Measurements from ENCODE around the gene MRPS26.
"Not testable (repeated sequence)": the region's sequence is repeated elsewhere in the genome, so short reads cannot be mapped to it uniquely, and the experiment has no call there.

MRPS26 gene

DNA sequence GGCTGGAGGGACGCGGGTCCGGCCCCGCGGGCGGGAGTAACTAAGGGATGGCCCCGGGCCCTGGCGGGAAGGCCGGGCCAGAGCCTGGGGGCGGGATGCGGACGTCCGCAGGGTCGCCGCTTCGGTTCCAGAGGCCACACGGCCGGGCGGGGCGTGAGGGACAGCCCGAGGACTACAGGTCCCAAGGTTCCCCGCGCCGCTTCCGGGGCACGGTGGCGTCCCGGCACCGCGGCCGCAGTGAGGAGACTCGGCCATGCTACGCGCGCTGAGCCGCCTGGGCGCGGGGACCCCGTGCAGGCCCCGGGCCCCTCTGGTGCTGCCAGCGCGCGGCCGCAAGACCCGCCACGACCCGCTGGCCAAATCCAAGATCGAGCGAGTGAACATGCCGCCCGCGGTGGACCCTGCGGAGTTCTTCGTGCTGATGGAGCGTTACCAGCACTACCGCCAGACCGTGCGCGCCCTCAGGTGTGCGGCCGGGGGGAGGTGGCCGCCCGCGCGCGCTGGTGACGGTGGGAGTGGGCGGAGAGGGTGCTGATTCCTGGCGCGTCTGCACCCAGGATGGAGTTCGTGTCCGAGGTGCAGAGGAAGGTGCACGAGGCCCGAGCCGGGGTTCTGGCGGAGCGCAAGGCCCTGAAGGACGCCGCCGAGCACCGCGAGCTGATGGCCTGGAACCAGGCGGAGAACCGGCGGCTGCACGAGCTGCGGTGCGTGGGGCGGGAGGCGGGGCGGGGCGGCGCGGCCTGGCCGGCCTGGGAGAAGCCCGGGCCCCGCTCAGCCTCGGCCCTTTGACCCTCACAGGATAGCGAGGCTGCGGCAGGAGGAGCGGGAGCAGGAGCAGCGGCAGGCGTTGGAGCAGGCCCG is at the start of gene MRPS26:
Gene MRPS26 (plus strand): TSS at position 237 of the 861 bp plus-strand sequence. CDS start 17 bp downstream, at position 254.
- DNase-seq = peak; percentile 90

DNA sequence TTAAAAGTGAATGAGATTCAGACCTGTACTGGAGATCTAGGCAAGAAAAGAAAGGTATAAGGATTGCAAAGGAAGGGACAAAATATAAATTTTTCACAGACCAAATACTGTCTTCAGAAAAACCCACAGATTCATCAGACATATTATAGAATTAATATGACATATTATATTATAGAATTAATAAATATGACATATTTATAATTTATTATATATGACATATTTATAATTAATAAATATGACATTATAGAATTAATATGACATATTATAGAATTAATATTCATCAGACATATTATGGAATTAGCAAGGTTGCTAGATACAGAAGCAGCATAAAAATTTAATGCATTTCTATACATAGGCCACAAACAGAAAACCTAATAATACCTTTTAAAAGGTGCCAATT is 47.1 kb upstream of the MRPS26 start:
- no peak for DNase-seq

DNA sequence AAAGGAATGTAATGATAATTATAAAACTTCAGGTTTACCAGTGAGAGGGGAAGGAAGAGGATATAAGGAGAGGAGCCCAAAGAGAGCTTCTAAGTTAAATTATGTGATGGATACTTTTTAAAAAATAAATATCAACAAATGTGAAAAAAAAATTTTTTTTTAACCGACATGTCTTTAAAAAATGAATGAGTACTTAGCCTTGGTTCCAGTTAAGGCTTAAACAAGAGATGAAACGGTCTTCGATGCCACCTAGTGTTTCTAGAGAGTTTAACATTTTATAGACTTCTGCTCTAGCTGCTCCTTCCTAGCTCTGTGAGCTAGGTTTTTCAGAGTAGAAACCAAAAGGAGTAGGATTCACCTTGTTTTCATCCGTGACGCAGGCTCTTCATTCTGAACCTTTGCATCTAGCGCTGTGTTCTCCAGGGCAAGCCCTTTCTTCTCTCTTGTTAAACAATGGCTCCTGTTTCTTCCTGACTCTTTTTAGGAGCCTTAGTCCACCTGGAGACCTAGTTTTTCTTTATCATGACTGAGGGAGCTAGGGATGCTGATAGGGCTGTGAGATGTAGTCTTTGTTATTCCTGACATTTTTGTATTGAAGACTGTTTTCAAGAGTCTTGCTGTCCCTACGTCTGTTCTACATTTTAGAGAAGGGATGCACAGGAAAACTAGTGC is 44.9 kb upstream of the MRPS26 start:
- DNase-seq = peak; percentile 2

DNA sequence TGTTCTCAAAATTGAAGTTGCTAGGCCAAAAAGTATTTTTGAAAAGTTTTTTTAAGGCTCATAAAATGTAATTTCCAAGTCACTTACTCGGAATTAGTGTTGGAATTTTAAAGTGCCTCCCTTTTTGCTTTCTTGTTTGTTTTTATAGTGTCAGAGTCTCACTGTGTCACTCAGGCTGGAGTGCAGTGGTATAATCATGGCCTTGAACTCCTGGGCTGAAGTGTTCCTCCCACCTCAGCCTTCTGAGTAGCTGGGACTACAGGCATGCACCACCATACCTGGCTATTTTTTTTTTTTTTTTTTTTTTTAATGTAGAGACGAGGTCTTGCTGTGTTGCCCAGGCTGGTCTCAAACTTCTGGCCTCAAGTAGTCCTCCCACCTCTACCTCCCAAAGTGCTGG is 42.4 kb upstream of the MRPS26 start:
- no peak for DNase-seq

DNA sequence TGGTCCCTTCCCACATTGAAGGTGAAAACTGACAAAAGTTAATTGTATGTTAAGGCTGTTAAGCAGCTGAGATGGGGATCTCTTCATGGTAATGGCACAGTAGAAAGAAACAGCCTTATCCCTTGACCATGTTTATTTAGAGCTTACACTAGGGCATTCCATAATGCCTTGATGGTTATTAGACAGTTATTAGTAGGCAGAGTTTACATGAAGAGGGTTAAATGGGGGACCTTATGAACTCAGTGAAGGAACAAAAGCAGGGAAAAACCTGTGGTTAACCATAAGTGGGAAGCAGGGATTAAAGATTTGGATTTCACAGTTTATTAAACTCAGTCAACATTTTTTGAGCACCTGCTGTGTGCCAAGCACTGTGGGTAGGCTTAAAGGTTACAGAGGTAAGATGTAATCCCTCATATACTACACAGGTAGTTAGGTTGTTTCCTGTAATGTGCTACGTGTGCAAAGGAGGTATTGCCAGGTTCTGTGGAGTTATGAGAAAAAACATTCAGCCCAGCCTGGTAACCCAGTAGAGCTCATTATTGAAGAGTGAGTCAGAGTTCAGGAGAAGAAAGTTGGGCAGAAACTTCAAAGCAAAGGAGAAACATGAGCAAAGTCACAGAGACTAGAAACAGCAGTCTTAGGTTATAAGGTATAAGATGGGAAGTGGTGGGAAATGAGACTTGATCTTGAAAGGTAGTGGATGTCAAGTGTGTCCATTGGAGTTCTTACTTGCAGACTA is 34.7 kb upstream of the MRPS26 start:
- no peak for DNase-seq

DNA sequence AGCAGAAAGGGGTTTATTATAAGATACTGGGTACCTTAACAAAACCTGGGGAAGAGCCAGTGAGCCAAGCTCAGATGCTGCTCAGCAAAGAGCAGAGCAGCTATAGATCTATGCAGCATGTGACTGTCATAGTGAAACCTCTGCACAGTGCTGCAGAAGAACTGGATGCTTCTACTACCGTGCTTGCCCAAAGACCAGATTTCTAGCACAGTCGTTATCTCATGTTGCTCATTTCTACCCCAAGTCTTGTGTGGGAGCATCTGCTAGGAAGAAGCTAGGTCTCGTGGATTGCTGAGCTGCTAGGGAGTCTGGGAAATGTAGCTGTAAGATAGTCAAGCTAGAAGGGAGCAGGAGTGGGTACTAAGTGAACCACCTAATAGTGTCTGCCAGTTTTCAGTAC is 34.1 kb upstream of the MRPS26 start:
- DNase-seq = no peak

DNA sequence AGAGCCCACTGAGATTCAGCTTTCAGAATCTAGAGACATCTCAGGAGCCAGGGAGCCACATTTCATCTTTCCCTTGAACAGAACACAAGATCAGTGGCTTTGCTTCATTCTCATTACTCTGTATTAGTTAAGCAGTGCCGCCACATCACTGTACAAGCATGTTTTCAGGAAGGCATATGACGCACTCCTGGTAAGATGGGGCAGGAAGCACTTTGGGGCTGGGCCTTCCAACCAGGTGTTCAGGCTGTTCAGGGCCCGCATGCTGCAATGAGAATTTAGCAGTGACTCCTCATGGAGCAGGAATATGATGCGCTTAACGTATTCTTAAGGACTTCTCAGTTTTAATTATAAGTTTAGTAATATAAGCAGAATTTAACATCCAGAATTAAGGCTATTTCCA is 32.1 kb upstream of the MRPS26 start:
- no peak for DNase-seq

DNA sequence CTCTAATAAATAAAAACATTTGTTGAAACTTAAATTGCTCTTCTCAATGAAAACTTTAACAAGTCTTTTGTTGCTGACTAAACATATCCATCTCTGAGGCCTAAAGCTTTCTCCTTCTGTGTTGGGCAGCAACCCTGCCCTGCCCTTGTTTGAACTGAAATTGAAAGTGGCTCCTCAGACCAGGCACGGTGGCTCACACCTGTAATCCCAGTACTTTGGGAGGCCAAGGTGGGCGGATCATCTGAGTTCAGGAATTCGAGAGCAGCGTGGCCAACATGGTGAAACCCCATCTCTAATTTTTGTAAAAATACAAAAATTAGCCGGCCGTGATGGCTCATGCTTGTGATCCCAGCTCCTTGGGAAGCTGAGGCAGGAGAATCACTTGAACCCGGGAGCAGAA is 31.7 kb upstream of the MRPS26 start:
- DNase-seq = no peak

DNA sequence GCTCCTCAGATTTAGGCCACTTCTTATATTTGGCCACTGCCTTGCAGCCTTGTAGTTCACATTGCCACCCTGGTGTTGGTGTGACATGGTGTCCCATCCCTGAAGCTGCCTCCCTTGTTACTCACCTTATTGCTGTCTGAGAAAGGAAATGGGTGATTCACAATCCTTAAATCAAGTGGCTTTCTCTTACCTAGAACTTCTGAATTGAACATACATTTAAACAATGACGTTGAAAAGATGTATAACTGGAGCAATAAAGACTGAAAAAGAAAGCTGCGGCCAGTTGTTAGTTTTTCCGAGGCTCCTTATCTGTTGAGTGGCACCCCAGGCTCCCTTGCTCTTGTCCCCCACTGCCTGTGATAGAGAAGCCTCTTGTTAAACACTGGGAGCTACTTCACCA is 31.2 kb upstream of the MRPS26 start:
- DNase-seq = no peak

DNA sequence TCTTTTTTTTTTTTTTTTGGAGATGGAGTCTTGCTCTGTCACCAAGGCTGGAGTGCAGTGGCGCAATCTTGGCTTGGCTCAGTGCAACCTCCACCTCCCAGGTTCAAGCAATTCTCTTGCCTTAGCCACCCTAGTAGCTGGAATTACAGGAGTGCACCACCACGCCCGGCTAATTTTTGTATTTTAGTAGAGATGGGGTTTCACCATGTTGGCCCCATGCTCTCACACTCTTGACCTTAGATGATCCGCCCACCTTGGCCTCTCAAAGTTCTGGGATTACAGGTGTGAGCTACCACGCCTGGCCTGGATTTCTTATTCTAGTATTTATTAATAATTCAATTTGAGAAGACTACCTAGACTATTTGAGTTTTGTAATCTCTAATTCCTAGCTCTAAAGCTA is 30.6 kb upstream of the MRPS26 start:
- DNase-seq = not testable (repeated sequence)

DNA sequence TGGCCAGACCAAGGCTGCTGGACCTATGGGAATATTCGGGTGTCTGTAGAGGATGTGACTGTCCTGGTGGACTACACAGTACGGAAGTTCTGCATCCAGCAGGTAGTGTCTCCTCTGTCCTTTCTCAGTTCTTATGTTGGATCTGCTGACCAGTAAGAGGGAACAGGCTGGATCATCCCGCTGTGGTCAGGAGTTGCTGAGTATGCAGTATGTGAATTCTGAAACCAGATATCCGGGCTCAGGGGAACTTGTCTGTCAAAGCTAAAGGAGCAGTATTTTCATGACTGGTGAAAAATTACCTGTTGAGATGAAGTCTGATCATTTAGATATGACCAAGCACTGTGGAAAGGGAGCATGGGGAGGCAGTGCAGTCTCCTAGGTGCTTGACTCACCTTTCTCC is 24.5 kb upstream of the MRPS26 start:
- DNase-seq = no peak

DNA sequence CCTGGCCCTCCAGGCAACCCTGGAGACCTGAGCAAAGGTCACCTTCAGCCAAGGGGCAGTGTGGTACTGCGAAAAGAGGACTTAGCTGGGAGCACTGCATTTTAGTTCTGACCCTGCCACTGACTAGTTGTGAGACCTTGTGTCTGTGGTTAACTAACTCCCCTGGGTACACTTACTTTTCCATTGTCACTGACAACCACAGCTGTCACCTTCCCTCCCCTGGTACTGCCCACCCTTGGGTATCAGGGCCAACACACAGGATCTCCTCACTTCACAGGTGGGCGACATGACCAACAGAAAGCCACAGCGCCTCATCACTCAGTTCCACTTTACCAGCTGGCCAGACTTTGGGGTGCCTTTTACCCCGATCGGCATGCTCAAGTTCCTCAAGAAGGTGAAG is 24.1 kb upstream of the MRPS26 start:
- DNase-seq = no peak

DNA sequence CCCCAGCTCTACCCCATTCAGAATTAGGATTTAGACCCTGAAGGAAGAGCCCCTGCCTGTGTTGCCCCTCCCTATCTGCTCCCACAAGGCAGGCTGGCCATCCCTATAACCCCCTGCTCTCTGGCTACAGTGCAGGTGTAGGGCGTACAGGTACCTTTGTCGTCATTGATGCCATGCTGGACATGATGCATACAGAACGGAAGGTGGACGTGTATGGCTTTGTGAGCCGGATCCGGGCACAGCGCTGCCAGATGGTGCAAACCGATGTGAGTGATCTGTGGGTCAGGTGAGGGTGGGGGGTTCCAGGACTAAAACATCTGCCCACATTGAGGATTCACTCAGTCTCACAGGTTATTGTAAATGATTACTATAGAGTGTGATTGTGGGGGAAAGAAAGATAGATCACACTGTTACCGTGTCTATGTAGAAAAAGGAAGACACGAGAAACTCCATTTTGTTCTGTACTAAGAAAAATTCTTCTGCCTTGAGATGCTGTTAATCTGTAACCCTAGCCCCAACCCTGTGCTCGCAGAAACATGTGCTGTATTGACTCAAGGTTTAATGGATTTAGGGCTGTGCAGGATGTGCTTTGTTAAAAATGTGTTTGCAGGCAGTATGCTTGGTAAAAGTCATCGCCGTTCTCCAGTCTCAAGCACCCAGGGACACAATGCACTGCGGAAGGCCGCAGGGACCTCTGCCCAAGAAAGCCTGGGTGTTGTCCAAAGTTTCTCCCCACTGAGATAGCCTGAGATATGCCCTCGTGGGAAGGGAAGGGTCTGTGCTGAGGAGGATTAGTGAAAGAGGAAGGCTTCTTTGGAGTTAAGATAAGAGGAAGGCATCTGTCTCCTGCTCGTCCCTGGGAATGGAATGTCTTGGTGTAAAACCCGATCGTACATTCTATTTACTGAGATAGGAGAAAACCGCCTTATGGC is 23.0 kb upstream of the MRPS26 start:
- not testable (repeated sequence) for DNase-seq

DNA sequence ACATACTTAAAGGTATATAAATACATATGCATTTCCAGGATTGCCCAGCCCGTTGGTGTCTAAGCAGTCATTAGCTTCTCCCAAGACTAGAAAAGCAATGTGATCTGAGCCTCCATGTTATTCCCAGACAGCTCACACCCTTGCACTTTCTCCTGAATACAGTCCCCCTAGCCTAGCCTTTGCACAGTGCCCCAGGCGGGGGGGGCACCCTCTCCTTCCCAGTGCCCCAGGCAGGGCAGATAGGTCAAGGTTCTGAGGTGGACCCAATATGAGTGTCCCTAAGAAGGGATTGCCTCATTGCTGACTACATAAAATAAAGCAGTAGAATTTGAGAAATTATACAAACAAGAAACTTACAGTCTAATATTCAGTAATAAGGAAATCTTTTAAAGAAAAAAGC is 17.9 kb upstream of the MRPS26 start:
- DNase-seq = no peak

DNA sequence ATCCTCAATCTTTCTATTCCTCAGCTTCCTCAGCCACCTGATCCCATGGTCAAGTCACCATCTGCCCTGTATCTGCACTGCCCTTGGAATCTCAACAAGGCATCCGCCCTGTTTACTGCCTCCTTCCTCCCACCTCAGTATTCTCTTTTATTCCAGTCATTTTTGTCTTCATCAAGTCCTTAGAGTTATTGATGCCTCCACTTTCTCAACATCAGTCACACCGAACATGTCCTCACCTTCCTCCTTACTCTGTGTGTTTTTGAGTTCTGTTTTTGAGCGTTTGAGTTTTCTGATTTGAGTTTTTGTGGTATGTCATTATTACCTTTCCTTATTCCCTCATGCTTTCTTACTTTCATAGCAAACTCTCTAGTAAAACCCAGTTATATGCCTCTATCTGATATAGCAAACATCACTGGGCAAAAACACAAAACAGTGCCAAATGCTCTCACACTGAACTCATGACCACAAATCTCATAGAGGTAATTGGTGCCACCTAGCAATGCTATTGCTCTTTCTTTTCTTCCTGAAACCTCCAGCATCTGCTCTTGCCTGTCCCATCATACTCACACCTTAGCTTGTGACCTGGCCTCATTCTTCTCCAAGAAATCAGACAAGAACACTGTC is 14.2 kb upstream of the MRPS26 start:
- DNase-seq = no peak

DNA sequence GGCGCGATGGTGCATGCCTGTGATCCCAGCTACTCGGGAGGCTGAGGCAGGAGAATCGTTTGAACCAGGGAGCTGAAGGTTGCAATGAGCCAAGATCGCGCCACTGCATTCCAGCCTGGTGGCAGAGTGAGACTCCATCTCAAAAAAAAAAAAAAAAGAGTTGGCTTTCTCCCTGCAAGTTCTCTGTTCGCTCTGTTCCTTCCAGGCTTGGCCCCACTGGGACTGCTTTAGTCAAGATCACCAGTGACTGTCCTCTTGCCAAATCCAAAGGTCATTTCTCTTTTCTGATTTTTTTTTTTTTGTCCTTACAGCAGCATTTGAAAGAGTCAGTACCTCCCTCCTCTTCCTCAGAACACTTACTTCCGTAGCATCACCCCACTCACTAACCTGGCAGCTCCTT is 13.2 kb upstream of the MRPS26 start:
- no peak for DNase-seq

DNA sequence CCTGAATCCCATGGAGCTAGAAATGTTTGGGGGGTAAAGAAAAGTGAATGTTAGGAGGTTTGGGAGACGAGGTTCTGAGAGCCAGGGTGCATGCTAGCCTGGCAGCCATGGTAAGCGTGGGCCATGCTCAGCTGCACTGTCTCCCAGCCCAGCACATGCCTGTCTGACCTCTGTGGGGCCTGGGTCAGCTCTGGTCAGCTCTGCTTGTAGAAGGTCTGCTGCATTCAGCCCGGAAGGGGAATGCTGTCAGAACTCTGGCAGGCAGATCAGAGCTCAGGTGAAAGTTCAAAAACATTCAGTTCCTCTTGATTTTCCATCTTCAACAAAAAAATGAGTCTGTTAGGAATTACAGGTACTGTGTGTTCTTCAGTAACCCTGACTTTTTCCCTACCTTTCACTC is 8.2 kb upstream of the MRPS26 start:
- DNase-seq = no peak

DNA sequence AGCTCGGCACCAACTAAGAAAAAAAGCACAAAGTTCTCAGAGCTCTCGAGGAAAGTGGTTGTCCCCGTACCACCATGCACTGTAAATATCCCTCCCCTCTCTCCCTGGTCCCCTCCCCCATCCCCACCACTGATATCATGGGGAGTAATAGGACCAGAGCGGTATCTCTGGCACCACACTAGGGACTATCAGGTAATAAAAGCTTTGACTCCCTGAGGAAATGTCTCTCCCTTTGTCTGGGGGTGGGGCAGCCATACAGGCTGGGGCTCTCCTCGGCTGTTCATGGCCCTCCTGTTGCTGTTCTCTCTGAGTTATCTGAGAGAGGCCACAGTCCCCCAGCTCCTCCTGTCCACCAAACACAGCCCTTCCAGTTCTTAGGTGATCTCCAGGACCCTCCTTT is 7.4 kb upstream of the MRPS26 start:
- DNase-seq = no peak

DNA sequence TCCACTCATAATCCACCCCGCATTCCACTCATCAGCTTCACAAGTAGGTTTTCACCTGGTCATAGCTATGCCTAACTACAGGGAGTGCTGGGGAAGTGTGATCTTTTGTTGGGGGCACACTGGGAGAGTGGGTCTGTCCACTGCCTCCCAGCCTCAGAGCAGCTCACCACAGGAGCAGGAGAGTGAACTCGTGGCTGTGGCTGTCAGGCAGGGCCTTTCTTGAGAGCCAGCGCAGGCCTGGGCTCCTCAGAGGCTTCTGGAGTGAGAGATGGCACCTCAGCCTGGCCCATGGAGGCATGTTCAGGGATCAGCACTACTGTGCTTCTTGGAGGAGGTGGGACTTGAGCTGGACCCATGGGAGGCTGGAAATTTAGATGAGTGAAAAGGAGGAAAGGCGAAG is 6.4 kb upstream of the MRPS26 start:
- no peak for DNase-seq

DNA sequence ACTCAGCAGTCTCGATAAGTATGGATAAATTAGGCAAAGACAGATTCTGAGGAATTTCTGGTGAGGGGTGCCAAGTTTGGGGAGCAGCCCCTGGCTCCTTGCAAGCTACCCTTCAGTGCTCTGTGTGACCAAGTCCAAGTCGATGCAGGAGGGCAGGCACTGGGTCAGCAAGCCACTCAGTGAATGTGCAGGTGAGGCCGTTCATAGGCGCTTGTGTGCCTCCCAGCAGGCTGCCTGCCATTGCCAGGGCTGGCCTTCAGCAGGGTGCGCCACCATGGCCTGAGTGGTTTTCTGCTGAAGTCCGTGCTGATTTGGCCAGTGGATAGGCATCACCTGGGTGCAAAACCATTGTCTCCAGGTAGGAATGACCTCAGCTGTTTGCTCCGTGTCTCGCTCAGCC is 5.8 kb upstream of the MRPS26 start:
- no peak for DNase-seq

DNA sequence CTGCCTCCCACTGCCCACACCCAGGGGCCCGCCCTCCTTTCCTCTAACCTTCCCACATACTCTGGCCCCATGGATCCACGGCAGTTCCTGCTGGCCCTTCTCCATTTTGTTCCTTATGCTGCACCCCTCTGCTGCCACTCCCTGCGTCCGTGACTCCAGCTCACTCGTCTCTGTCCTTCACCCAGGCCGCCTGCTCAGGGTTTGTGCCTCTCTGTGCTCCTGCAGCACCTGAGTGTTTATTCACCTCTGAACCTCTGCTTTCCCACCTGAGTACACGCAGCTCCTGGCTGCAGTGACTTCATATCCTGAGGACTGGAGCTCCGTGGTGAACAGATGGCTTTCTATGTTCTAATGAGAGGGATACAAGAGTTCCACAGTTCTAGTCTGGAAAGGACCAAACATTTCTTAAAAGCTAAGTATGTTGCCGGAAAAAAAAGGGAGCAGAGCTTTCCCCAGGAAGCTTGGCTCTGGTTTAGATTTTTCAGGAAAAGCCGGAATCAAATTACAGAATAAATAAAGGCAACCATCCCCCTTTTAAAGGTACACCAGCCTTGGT is 3.9 kb upstream of the MRPS26 start:
- peak; percentile 18 for DNase-seq

DNA sequence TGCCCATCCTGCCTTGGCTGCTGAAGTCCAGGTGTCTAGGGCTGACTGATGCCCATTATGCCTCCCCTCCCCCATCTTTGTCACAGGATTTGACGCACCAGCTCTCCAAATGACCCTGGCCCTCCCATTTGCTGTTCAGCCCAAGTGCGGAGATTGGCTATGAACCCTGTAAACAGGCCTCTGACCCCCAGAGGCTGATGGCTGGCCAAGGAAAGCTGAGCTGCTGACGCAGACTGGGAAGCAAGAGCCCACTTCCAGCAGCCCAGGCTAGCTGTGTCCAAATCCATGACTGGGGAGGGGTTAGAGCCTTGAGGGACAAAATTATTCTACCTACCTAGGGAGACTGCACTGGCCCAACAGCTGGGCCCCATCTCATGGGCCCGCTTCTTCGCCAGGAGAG is 3.2 kb upstream of the MRPS26 start:
- DNase-seq = peak; percentile 16
